Femur (tissue), 1 donor: Measurements from ENCODE around the gene MED22.
"Not testable (repeated sequence)": the region's sequence is repeated elsewhere in the genome, so short reads cannot be mapped to it uniquely, and the experiment has no call there.

Experiments used
- DNase-seq: peaks from one replicate; pipeline ENCODE4 v3.0.0-alpha.2; 2017

Gene MED22

GRCh38 chr9:133334161-133334560 lies 13.8 kb downstream of the MED22 start:
- DNase-seq, result no peak

- no peak for DNase-seq
Observed at GRCh38 chr9:133333566-133333965, 14.4 kb downstream of the MED22 start.

- DNase-seq, result no peak
Observed at GRCh38 chr9:133333011-133333410, 14.9 kb downstream of the MED22 start.

- DNase-seq, result no peak
Observed at GRCh38 chr9:133332381-133332730, 15.6 kb downstream of the MED22 start.

- no peak for DNase-seq
Observed at GRCh38 chr9:133331641-133332380, 16.1 kb downstream of the MED22 start.

- DNase-seq, result no peak
Observed at GRCh38 chr9:133331221-133331620, 16.7 kb downstream of the MED22 start.

GRCh38 chr9:133329306-133330156 lies 18.4 kb downstream of the MED22 start:
- DNase-seq, result not testable (repeated sequence)

GRCh38 chr9:133327834-133328484 lies 20.0 kb downstream of the MED22 start:
- DNase-seq, result no peak

- not testable (repeated sequence) for DNase-seq
Observed at GRCh38 chr9:133327021-133327420, 20.9 kb downstream of the MED22 start.

- no peak for DNase-seq
Observed at GRCh38 chr9:133323991-133324703, 23.8 kb downstream of the MED22 start.

GRCh38 chr9:133323211-133323610 lies 24.7 kb downstream of the MED22 start:
- no peak for DNase-seq

- DNase-seq, result no peak
Observed at GRCh38 chr9:133322701-133323100, 25.2 kb downstream of the MED22 start.

GRCh38 chr9:133321411-133321935 lies 26.5 kb downstream of the MED22 start:
- no peak for DNase-seq

GRCh38 chr9:133320421-133320881 lies 27.5 kb downstream of the MED22 start:
- no peak for DNase-seq

- DNase-seq, result not testable (repeated sequence)
Observed at GRCh38 chr9:133317551-133317950, 30.4 kb downstream of the MED22 start.

- DNase-seq, result no peak
Observed at GRCh38 chr9:133315997-133316396, 31.9 kb downstream of the MED22 start.

GRCh38 chr9:133309608-133310007 lies 38.3 kb downstream of the MED22 start:
- no peak for DNase-seq

GRCh38 chr9:133307301-133307700 lies 40.6 kb downstream of the MED22 start:
- DNase-seq, result no peak

GRCh38 chr9:133306242-133307204 lies 41.4 kb downstream of the MED22 start:
- peak; percentile 43 for DNase-seq

- DNase-seq, result no peak
Observed at GRCh38 chr9:133305731-133306130, 42.2 kb downstream of the MED22 start.
